ENCODE measurements around the gene TRIM8. TPM values are rescaled to one million over a fixed set of nuclear protein-coding genes. Genes with fewer than 3 reads are reported as not detected.

Gene TRIM8
- total RNA-seq, 1 donor: 126 TPM

GRCh38 chr10:102619281-102619981, 24.8 kb upstream of the TRIM8 start:
- no peak overlapping the region for H3K4me2 ChIP-seq (ENCODE audit: insufficient read depth, low read length)
- no peaks in the 10 kb centered on the region for H3K27me3 ChIP-seq (ENCODE audit: insufficient read depth, low read length)
- H3K79me2 ChIP-seq (ENCODE audit: insufficient read depth, low read length): no peaks in the 10 kb centered on the region
- no peaks in the 10 kb centered on the region for H4K20me1 ChIP-seq (ENCODE audit: insufficient read depth, low read length)
- no peaks in the 10 kb centered on the region for H3K9me3 ChIP-seq (ENCODE audit: low read depth, low read length)
- TF ChIP-seq, protein P1, sequence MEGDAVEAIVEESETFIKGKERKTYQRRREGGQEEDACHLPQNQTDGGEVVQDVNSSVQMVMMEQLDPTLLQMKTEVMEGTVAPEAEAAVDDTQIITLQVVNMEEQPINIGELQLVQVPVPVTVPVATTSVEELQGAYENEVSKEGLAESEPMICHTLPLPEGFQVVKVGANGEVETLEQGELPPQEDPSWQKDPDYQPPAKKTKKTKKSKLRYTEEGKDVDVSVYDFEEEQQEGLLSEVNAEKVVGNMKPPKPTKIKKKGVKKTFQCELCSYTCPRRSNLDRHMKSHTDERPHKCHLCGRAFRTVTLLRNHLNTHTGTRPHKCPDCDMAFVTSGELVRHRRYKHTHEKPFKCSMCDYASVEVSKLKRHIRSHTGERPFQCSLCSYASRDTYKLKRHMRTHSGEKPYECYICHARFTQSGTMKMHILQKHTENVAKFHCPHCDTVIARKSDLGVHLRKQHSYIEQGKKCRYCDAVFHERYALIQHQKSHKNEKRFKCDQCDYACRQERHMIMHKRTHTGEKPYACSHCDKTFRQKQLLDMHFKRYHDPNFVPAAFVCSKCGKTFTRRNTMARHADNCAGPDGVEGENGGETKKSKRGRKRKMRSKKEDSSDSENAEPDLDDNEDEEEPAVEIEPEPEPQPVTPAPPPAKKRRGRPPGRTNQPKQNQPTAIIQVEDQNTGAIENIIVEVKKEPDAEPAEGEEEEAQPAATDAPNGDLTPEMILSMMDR (IDR thresholded peaks at IDR 0.05; ENCODE audit: extremely low read depth, low read depth, low read length): no peak
- H3K4me3 ChIP-seq (ENCODE audit: insufficient read depth, low read length): no peak overlapping the region
- peak; percentile 60 for DNase-seq (ENCODE audit: insufficient read length, low spot score, missing footprints)
- peak overlapping the region; percentile 75 for H3K27ac ChIP-seq (ENCODE audit: low read depth, low read length)
- no peak overlapping the region for H2AFZ ChIP-seq (ENCODE audit: low read length)
- peaks cover 32% of the 10 kb centered on the region for H3K4me1 ChIP-seq (ENCODE audit: insufficient read depth, low read length)
- H3K36me3 ChIP-seq (ENCODE audit: insufficient read depth, low read length): peaks cover 6% of the 10 kb centered on the region

- H3K36me3 ChIP-seq (ENCODE audit: insufficient read depth, low read length): peaks cover 6% of the 10 kb centered on the region
- H3K79me2 ChIP-seq (ENCODE audit: insufficient read depth, low read length): no peaks in the 10 kb centered on the region
- H3K27me3 ChIP-seq (ENCODE audit: insufficient read depth, low read length): no peaks in the 10 kb centered on the region
- peak overlapping the region; percentile 75 for H3K27ac ChIP-seq (ENCODE audit: low read depth, low read length)
- DNase-seq (ENCODE audit: insufficient read length, low spot score, missing footprints): peak; percentile 47
- peak overlapping the region; percentile 37 for H3K4me2 ChIP-seq (ENCODE audit: insufficient read depth, low read length)
- H3K4me1 ChIP-seq (ENCODE audit: insufficient read depth, low read length): peaks cover 39% of the 10 kb centered on the region
- H4K20me1 ChIP-seq (ENCODE audit: insufficient read depth, low read length): no peaks in the 10 kb centered on the region
- TF ChIP-seq, protein P1 (IDR thresholded peaks at IDR 0.05; ENCODE audit: extremely low read depth, low read depth, low read length): no peak
- H3K9me3 ChIP-seq (ENCODE audit: low read depth, low read length): no peaks in the 10 kb centered on the region
- H2AFZ ChIP-seq (ENCODE audit: low read length): no peak overlapping the region
- H3K4me3 ChIP-seq (ENCODE audit: insufficient read depth, low read length): peak overlapping the region; percentile 20
Observed at GRCh38 chr10:102620138-102620590, 24.1 kb upstream of the TRIM8 start.

- Histone ChIP-seq H3K4me1 (ENCODE audit: insufficient read depth, low read length) (peaks cover 46% of the 10 kb centered on the region), H3K27me3 (ENCODE audit: insufficient read depth, low read length) (no peaks in the 10 kb centered on the region), H3K36me3 (ENCODE audit: insufficient read depth, low read length) (peaks cover 6% of the 10 kb centered on the region), H3K4me3 (ENCODE audit: insufficient read depth, low read length) (no peak overlapping the region), H3K27ac (ENCODE audit: low read depth, low read length) (peak overlapping the region; percentile 75), H3K79me2 (ENCODE audit: insufficient read depth, low read length) (no peaks in the 10 kb centered on the region), H3K4me2 (ENCODE audit: insufficient read depth, low read length) (peak overlapping the region; percentile 46), H3K9me3 (ENCODE audit: low read depth, low read length) (no peaks in the 10 kb centered on the region), H2AFZ (ENCODE audit: low read length) (no peak overlapping the region), H4K20me1 (ENCODE audit: insufficient read depth, low read length) (no peaks in the 10 kb centered on the region)
- peak; percentile 84 for DNase-seq (ENCODE audit: insufficient read length, low spot score, missing footprints)
- TF ChIP-seq, protein P1 (IDR thresholded peaks at IDR 0.05; ENCODE audit: extremely low read depth, low read depth, low read length): no peak
Observed at GRCh38 chr10:102620591-102621442, 23.5 kb upstream of the TRIM8 start.

All from osteoblast (primary cell).